GM18517 (cell line): ENCODE results near the gene TMEM132D.
"Not testable (repeated sequence)": the region's sequence is repeated elsewhere in the genome, so short reads cannot be mapped to it uniquely, and the experiment has no call there.

Experiments
- ATAC-seq: cut with Tn5 transposase; IDR thresholded peaks from one replicate; pipeline ENCODE4 v1.9.1; 2021; ENCODE audit warnings: mild to moderate bottlenecking, moderate library complexity; ENCODE audit not compliant: unreplicated experiment

TMEM132D gene

DNA sequence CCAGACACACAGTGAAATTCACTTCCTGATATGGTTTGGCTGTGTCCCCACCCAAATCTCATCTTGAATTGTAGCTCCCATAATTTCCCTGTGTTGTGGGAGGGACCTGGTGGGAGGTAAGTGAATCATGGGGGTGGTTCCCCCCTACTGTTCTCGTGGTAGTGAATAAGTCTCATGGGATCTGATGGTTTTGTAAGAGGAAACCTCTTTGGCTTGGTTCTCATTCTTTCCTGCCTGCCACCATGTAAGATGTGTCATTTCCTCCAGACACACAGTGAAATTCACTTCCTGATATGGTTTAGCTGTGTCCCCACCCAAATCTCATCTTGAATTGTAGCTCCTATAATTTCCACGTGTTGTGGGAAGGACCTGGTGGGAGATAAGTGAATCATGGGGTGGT is 354.8 kb downstream of the TMEM132D start:
- ATAC-seq: not testable (repeated sequence)

- no peak for ATAC-seq
Observed at GRCh38 chr12:129544716-129545115, 359.1 kb downstream of the TMEM132D start.

DNA sequence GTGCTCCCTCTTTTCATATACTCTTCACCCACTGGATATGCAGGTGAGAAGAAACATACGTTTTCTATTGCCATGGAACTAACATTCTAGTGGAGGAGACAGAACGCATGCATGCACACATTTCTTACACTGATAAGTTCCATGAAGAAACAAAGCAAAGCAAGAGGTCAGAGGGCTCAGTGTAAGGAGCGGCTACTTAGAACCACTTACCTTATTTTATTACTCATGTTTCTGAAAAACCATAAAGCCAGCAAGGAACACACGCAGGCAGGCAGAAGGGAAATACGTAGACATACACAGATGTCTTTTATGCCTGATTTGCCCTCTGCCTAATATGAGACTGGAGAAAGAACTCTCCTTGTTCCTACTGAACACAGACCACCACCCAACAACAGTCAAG is 362.9 kb downstream of the TMEM132D start:
- ATAC-seq: no peak

GRCh38 chr12:129540249-129540648 is 363.6 kb downstream of the TMEM132D start:
- no peak for ATAC-seq

DNA sequence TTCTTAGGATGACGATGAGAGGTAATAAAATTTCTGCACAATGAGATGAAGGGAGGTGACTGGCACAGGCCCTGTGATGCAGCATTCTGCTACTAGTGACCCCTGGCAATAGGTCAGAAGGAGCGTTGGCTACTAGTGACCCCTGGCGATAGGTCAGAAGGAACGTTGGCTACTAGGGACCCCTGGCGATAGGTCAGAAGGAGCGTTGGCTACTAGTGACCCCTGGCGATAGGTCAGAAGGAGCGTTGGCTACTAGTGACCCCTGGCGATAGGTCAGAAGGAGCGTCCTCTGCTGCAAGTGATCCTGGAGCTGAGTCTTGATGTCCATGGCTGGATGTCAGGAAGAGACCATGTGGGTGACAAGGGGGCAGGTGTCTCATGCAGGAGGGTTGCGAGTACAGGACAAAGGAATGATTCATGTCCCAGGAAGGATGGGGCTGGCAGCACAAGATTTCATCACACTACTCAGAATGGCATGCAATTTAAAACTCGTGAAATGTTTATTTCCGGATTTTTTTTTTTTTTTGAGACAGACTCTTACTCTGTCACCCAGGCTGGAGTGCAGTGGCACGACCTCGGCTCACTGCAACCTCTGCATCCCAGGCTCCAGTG is 365.0 kb downstream of the TMEM132D start:
- not testable (repeated sequence) for ATAC-seq

DNA sequence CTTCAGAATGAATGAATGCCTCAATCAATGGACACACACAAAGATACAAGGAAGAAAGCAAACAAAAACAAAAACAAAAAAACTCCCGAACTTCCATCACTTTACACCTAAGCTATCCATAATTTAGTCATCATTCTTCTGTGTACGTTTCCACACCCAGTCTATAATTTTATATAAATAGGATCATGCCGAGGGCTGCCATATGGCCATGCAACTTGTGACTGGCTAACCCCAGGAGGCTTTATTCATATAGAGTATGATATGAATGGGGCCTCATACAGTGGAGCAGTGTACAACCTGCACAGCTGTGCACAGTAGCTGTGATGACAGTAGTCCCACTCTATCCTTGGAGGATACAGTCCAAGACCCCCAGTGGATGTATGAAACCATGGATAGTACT is 365.7 kb downstream of the TMEM132D start:
- ATAC-seq: no peak

DNA sequence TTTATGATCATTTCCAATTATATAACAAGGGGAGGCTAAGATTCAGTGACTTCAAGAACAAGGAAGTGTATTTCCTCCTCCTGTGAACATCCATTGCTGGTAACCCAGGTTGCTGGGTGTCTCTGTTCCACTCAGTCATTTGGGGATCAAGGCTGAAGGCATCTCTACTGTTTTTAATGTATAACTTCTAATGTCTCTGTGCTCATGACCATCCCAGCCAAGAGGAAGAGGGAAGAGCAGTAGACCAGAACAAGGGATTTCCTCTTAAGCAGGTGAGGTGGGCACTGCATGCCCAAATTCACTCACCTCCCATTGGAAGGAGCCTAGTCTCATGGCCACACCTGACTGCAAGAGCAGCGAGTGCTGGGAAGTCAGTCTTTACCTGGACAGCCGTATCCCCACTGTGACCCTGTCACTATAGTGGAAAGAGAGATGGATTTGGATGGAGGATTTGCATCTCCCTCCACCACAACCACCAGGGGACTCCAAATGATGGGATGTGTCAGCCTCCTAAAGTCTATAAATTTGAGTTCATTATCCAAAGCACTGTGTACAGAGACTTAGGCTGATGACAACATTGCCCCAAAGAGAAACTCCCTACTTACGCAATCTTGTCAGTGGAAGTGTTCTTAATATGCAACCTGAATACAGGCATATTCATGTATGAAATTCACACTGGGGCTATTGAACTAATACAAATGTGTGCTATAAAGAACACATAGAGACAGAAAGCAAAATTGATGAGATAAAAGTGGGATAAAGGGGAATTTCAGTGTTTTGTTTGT is 368.7 kb downstream of the TMEM132D start:
- ATAC-seq: no peak

DNA sequence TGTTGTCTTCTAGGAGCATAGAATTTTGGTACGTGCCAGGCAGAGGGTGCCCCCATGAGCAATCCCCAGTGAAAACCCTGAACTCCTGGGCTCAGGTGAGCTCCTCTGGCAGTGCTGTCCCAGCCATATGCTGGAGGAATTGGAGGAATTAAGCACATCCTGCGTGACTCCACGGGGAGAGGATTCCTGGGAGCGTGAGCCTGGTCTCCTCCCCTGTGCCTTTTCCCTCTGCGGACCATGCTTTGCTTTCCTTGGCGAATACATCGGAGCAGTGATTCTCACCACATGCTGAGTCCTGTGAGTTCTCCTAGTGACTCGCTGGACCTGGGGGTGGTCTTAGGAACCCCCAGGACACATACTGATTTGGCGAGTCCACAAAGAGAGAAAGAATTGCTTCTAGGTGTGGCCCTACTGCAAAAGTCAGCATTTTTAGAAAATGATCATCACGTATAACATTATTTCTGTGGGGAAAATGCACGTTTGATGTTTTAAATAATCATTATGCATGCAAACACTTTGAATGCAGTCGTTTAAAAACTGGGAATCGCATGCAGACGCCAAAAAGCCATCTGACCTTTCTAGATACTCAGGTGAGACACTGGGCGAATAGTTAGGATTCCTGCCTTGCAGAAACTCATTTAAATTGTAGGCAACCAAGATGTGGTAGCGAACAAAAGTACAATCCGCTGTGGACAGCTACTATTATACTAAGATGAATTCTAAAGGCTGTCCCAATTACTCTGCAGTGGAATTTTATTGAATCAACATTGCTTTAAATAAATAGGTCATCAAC is 370.9 kb downstream of the TMEM132D start:
- no peak for ATAC-seq

DNA sequence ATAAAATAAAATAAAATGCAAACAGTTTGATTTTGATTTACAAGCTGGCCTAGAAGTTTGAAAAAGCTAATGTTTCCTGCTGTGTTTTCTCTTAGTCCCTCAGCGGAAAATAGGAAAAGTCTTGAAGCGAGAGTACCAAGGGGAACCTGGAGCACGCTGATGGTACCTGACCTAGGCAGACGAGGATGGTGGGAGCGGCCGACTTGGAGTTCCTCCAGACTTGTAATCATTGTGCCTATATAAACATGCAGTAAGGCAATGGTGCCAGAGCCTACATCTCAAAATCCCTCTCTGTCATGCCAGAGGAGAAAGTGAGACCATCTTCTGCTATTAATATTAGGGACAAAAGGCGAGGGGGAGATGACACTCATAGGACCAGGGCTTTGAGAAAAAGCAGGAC is 371.7 kb downstream of the TMEM132D start:
- no peak for ATAC-seq

DNA sequence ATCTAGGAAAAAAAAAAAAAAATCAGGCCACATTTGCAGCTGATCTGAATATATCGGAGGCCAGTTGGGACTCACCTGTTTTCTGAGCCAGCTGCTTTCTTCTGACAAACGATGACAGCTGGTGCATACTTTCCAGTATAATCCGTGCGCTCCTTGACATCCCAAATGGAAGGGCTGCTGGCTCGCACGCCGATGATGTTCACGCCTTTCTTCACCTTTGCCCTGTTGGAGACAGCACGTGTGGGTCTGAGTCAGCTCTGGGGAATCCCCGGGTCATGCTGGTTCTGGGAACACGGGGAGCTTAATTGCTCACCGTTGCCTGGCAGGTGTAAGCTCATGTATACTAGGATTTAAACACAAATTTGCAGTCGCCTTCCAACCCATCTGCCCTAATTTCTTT is 372.8 kb downstream of the TMEM132D start:
- ATAC-seq: no peak

GRCh38 chr12:129530517-129530916 is 373.3 kb downstream of the TMEM132D start:
- no peak for ATAC-seq

DNA sequence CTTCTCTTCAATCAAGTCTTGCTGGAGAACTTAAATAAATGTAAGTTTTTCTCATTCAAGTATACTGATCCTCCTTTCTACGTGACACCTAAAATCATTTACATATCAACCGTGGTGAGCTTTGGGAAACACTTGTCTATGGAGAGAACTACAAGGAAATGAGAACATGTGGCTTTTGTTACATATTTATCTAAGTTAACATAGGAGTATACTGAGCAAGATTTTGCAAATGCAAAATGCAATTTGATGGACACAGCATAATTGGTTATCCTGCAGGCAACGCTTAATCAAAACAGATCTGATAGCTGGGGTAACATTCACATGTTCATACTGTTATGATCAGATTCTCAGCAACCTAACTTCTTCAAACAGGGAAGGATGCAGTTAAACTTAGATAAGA is 376.3 kb downstream of the TMEM132D start:
- no peak for ATAC-seq

DNA sequence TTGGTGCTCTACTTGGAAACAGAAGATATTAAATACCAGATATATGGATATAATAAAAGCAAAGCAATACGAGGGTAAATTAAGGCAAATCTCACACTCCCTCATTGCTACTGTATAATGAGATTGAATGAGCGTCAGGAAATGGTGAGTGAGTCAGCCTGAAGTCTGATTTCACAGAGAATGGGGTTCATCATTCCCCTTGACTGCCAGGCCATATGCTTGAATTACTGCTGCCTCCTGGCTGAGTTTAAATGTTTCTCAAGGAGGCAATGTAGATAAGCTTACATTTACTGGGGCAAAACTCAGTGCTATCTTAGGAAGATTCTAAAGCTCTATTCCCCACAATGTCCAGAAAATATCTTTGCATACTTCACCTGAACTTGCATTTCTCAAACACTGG is 380.2 kb downstream of the TMEM132D start:
- no peak for ATAC-seq

GRCh38 chr12:129520739-129521138 is 383.1 kb downstream of the TMEM132D start:
- ATAC-seq: no peak

DNA sequence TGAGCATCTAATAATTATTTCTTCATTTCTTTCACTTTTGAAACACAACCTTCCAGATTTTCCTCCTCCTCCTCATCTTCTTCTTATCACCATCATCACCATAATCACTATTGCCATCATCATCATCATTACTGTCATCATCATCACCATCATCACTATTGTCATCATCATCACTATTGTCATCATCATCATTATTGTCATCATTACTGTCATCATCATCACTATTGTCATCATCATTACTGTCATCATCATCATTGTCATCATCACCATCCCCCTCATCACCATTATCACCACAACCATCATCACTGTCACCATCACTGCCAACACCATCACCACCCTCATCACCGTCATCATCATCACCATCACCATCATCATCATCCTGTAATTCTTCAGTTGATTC is 400.0 kb downstream of the TMEM132D start:
- ATAC-seq: no peak

DNA sequence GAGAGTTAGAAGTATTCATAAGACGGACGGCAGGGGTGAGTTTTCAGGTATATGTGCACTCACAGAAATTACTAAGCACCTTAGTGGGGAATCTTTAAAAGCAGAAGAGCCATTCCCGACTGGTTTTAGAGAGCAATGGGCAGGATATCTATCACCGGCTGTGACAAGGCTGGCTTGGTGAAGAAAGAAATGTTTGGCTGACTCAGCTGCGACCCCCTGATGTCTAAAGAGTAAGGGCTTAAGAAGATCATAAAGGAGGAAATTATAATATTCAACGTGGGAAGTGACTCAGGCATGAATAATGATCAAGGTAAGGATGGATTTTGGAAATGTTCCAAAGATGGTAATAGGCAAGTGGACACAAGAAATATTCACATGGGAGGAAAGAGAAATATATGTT is 407.6 kb downstream of the TMEM132D start:
- ATAC-seq: no peak

- ATAC-seq: no peak
Observed at GRCh38 chr12:129494766-129495165, 409.1 kb downstream of the TMEM132D start.

DNA sequence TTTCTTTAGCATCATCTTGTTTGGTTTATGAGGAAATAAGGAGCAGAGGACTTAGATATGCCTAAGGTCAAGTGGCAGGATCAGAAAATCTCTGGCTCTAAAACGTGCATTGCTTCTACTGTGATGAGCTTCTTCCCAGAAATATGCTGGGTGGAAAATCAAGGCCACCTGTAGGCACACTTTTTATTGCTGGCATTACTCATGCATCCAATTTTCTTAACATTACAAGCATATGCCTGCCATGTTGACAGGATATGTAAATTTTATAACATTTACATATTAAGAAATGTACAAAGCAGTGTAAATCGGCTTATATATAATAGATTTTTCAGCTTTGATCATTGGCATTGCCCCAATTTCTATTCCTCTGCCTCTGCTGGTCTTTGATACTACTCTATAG is 409.6 kb downstream of the TMEM132D start:
- ATAC-seq: no peak

DNA sequence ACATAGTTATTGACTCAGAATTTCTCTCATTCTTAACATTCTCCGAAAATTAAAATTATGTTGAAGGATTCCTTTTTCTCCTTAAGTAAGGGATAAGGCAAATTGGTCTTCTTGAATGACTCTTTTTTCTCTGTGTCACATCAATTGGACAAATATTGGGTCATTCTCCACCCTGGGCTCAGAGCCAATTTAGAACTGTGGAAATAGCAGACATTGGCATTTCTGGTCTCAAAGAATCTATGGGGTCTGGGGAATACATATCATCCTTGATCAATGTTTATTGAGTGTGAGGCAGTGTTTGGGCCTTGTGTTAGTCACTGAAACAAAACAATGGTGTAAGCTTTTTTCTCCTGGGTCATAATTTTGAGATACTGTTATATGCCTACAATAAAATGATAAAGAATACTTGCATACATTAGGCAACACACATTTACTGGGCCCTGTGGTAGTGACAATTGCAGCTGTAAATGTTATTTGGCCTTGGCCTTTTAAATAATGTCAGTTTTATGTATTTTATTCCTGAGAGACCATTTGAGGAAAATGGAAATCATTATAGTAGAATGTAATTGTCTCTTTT is 414.6 kb downstream of the TMEM132D start:
- no peak for ATAC-seq

- no peak for ATAC-seq
Observed at GRCh38 chr12:129486931-129487330, 416.9 kb downstream of the TMEM132D start.

DNA sequence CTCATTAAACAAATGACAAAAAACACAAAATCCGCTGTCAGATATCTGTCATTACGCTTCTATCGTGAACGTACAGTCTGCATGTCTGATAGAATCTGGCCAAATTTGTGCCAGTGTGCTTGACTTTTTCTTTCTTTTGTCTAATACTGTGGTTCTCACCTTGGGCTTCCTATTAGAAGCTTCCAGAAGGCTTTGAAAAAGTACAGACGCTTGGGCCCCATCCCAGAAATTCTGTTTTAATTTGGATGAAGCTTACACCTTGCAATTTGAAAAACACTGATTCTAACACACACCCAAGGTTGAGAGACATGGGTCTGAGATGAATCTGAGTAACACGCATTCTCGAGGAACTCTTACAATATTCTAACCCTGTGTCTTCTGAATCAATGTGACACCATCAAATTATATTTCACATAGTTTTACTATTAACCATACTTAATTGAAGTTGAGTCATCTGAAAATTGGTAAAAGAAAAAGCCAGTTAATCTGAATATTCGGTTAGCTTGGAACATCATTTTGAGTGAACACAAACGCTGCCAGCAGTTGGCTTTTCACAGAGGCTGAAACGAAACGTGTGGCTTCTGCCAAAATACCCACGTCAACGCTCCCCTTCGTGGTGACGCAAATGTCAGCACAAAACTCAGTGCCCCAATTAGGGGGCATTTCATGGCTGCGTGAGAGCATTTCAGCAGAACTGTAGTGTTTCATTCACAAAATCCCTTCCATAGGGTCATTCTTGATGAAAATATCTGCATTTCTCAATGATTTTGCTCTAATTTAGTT is 420.5 kb downstream of the TMEM132D start:
- ATAC-seq: no peak
